Nephron (organoid): ENCODE results near the gene MYOF.
"Not testable (repeated sequence)": the region's sequence is repeated elsewhere in the genome, so short reads cannot be mapped to it uniquely, and the experiment has no call there.

Experiments used
- H3K27ac Mint-ChIP-seq, 3 experiments: 2 replicates each; pipeline ENCODE4 v1.8.0; 2020; ENCODE audit warnings: mixed read lengths in 3 of 3, mild to moderate bottlenecking in 2 of 3, moderate library complexity in 1 of 3
- H3K27me3 Mint-ChIP-seq: 2 replicates; pipeline ENCODE4 v1.8.0; 2021; ENCODE audit warnings: low read depth, mild to moderate bottlenecking, moderate library complexity, mixed read lengths
- H3K36me3 Mint-ChIP-seq: 2 replicates; pipeline ENCODE4 v1.8.0; 2020; ENCODE audit warnings: low read depth, mixed read lengths
- H3K4me1 Mint-ChIP-seq: 2 replicates; pipeline ENCODE4 v1.8.0; 2020; ENCODE audit warnings: mixed read lengths
- H3K4me3 Mint-ChIP-seq, 3 experiments: 2 replicates each; pipeline ENCODE4 v1.8.0; 2020; ENCODE audit warnings: mild to moderate bottlenecking in 3 of 3, mixed read lengths in 3 of 3, moderate library complexity in 2 of 3
- H3K9me3 Mint-ChIP-seq: 2 replicates; pipeline ENCODE4 v1.8.0; 2020; ENCODE audit warnings: mixed read lengths
- CTCF ChIP-seq, 3 experiments: fragments of 200-600 bp; sonication (generic); IDR thresholded peaks; one replicate each; pipeline ENCODE4 v1.5.0; 2021; ENCODE audit warnings: antibody characterized with exemption in 3 of 3; ENCODE audit not compliant: unreplicated experiment in 3 of 3

MYOF gene

GRCh38 chr10:93330824-93331223 lies 151.3 kb downstream of the MYOF start:
- no peak for TF ChIP-seq CTCF (IDR thresholded peaks at IDR 0.05; ENCODE audit: unreplicated experiment in 3 of 3)
- no peaks in the 10 kb centered on the region for H3K9me3 Mint-ChIP-seq
- H3K4me1 Mint-ChIP-seq, result no peaks in the 10 kb centered on the region
- peaks cover 12% of the 10 kb centered on the region for H3K27me3 Mint-ChIP-seq
- peak overlapping the region in 1 of 3 experiments; percentile 60 for H3K27ac Mint-ChIP-seq
- no peak overlapping the region for H3K4me3 Mint-ChIP-seq
- H3K36me3 Mint-ChIP-seq, result peaks cover 25% of the 10 kb centered on the region

- Mint-ChIP-seq H3K4me1 (peaks cover 28% of the 10 kb centered on the region), H3K9me3 (no peaks in the 10 kb centered on the region), H3K27me3 (peaks cover 4% of the 10 kb centered on the region), H3K36me3 (peaks cover 40% of the 10 kb centered on the region), H3K4me3 (no peak overlapping the region), H3K27ac (peak overlapping the region; percentile 36 to 82 (median 36))
- no peak for TF ChIP-seq CTCF (IDR thresholded peaks at IDR 0.05; ENCODE audit: unreplicated experiment in 3 of 3)
Observed at GRCh38 chr10:93319896-93320295, 162.2 kb downstream of the MYOF start.

- H3K27ac Mint-ChIP-seq, result peak overlapping the region in 1 of 3 experiments; percentile 36
- H3K36me3 Mint-ChIP-seq, result peaks cover 42% of the 10 kb centered on the region
- peaks cover 28% of the 10 kb centered on the region for H3K4me1 Mint-ChIP-seq
- peaks cover 4% of the 10 kb centered on the region for H3K27me3 Mint-ChIP-seq
- H3K4me3 Mint-ChIP-seq, result no peak overlapping the region
- no peaks in the 10 kb centered on the region for H3K9me3 Mint-ChIP-seq
- TF ChIP-seq CTCF (IDR thresholded peaks at IDR 0.05; ENCODE audit: unreplicated experiment in 3 of 3), result no peak
Observed at GRCh38 chr10:93319096-93319495, 163.0 kb downstream of the MYOF start.

- no peaks in the 10 kb centered on the region for H3K9me3 Mint-ChIP-seq
- H3K4me3 Mint-ChIP-seq, result no peak overlapping the region
- no peak for TF ChIP-seq CTCF (IDR thresholded peaks at IDR 0.05; ENCODE audit: unreplicated experiment in 3 of 3)
- no peaks in the 10 kb centered on the region for H3K27me3 Mint-ChIP-seq
- H3K36me3 Mint-ChIP-seq, result peaks cover 41% of the 10 kb centered on the region
- peak overlapping the region; percentile 1 to 13 (median 8) for H3K27ac Mint-ChIP-seq
- H3K4me1 Mint-ChIP-seq, result peaks cover 25% of the 10 kb centered on the region
Observed at GRCh38 chr10:93315246-93315645, 166.9 kb downstream of the MYOF start.

GRCh38 chr10:93314656-93315055 lies 167.5 kb downstream of the MYOF start:
- Mint-ChIP-seq H3K36me3 (peaks cover 47% of the 10 kb centered on the region), H3K4me1 (peaks cover 23% of the 10 kb centered on the region)
- H3K9me3 Mint-ChIP-seq, H3K4me3 Mint-ChIP-seq, H3K27me3 Mint-ChIP-seq, H3K27ac Mint-ChIP-seq: not testable (repeated sequence)

GRCh38 chr10:93313798-93314197 lies 168.3 kb downstream of the MYOF start:
- no peaks in the 10 kb centered on the region for H3K9me3 Mint-ChIP-seq
- H3K4me3 Mint-ChIP-seq, result no peak overlapping the region
- peaks cover 22% of the 10 kb centered on the region for H3K4me1 Mint-ChIP-seq
- peaks cover 52% of the 10 kb centered on the region for H3K36me3 Mint-ChIP-seq
- no peak overlapping the region for H3K27ac Mint-ChIP-seq
- H3K27me3 Mint-ChIP-seq, result no peaks in the 10 kb centered on the region
- TF ChIP-seq CTCF (IDR thresholded peaks at IDR 0.05; ENCODE audit: unreplicated experiment in 3 of 3), result no peak
